Adipocyte (in vitro differentiated cells): ENCODE measurements around the gene TTC21B.
"Not testable (repeated sequence)": the region's sequence is repeated elsewhere in the genome, so short reads cannot be mapped to it uniquely, and the experiment has no call there.

ENCODE experiments used
- DNase-seq: peaks from one replicate; pipeline ENCODE4 v3.0.0-alpha.2; 2015; ENCODE audit warnings: low read depth
- H3K27me3 ChIP-seq: replicated peaks from 2 replicates; pipeline ENCODE4 v1.7.0; 2013; ENCODE audit warnings: mild to moderate bottlenecking, low read length, moderate library complexity; ENCODE audit not compliant: control insufficient read depth, insufficient read depth
- H3K36me3 ChIP-seq: 2 replicates; pipeline ENCODE4 v1.7.0; 2013; ENCODE audit warnings: low read length, mild to moderate bottlenecking, moderate library complexity; ENCODE audit not compliant: control insufficient read depth, insufficient read depth, severe bottlenecking
- H3K4me1 ChIP-seq: 2 replicates; pipeline ENCODE4 v1.7.0; 2013; ENCODE audit warnings: mild to moderate bottlenecking, low read length, moderate library complexity; ENCODE audit not compliant: control insufficient read depth, insufficient read depth
- H3K4me3 ChIP-seq: 2 replicates; pipeline ENCODE4 v1.7.0; 2013; ENCODE audit warnings: mild to moderate bottlenecking, low read length, moderate library complexity
- H3K9ac ChIP-seq: 2 replicates; pipeline ENCODE4 v1.7.0; 2013; ENCODE audit warnings: mild to moderate bottlenecking, low read length, moderate library complexity
- H3K9me3 ChIP-seq: 2 replicates; pipeline ENCODE4 v1.7.0; 2013; ENCODE audit warnings: mild to moderate bottlenecking, low read length, moderate library complexity; ENCODE audit not compliant: control insufficient read depth

Gene TTC21B

DNA sequence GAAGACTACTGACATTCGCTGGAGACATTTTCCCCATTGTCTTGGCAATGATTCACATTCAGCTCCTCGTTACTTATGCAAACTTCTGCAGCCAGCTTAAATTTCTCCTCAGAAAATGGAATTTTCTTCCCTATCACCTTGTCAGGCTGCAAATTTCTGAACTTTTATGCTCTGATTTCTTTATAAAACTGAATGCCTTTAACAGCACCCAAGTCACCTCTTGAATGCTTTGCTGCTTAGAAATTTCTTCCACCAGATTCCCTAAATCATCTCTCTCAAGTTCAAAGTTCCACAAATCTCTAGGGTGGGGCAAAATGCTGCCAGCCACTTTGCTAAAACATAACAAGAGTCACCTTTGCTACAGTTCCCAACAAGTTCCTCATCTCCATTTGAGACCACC is 92.5 kb downstream of the TTC21B start:
- not testable (repeated sequence) for H3K36me3 ChIP-seq, H3K9ac ChIP-seq, H3K27me3 ChIP-seq, H3K4me1 ChIP-seq, DNase-seq, H3K9me3 ChIP-seq, H3K4me3 ChIP-seq

DNA sequence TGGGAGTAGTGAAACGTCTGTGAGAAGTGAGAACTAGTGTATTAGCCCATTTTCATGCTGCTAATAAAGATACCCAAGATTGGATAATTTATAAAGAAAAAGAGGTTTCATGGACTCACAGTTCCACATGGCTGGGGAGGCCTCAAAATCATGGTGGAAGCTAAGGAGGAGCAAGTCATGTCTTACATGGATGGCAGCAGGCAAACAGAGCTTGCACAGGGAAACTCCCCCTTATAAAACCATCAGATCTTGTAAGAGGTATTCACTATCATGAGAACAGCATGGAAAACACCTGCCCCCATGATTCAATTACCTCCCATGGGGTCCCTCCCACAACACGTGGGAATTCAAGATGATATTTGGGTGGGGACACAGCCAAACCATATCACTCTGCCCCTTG is 93.9 kb downstream of the TTC21B start:
- H3K27me3 ChIP-seq, H3K9ac ChIP-seq, H3K9me3 ChIP-seq, DNase-seq, H3K36me3 ChIP-seq, H3K4me1 ChIP-seq, H3K4me3 ChIP-seq: not testable (repeated sequence)

DNA sequence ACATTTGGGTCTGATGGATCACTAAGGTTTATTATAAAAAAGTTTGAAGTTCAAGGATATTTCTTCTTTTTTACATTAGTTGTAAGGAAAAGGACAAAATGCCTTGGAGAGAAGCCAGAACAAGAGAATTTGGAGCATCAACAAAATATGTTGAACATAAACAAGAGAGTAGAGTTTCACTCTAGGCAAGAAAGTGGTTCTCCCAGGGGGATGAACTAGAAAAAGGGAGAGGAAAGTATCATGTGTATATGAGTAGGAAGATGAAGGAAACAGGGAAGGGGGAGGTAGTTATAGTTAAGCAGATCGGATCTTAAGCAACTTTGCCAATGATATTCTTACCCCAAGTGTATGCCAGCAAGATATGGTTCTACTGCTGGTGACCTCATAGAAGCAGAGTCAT is 95.7 kb downstream of the TTC21B start:
- Histone ChIP-seq H3K36me3 (peaks cover 4% of the 10 kb centered on the region), H3K9ac (no peak overlapping the region), H3K9me3 (peaks cover 6% of the 10 kb centered on the region), H3K4me1 (no peaks in the 10 kb centered on the region), H3K4me3 (no peak overlapping the region), H3K27me3 (no peaks in the 10 kb centered on the region)
- peak; percentile 84 for DNase-seq

DNA sequence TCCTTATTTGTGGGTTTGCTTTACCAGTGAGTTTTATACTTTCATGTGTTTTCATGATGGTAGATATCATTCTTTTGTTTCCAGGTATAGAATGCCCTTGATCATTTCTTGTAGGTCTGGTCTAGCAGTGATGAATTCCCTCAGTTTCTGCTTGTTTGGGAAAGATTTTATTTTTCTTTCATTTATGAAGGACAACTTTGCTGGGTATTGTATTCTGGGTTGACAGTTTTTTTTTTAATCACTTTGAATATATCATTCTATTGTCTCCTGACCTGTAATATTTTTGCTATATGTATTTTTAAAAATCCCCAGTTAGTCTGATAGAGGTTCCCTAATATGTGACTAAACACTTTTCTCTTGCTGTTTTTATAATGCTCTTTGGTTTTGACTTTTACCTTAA is 101.2 kb downstream of the TTC21B start:
- Histone ChIP-seq H3K36me3 (peaks cover 4% of the 10 kb centered on the region), H3K9me3 (peaks cover 25% of the 10 kb centered on the region), H3K4me1 (no peaks in the 10 kb centered on the region), H3K27me3 (no peaks in the 10 kb centered on the region), H3K9ac (no peak overlapping the region), H3K4me3 (no peak overlapping the region)
- DNase-seq = no peak

DNA sequence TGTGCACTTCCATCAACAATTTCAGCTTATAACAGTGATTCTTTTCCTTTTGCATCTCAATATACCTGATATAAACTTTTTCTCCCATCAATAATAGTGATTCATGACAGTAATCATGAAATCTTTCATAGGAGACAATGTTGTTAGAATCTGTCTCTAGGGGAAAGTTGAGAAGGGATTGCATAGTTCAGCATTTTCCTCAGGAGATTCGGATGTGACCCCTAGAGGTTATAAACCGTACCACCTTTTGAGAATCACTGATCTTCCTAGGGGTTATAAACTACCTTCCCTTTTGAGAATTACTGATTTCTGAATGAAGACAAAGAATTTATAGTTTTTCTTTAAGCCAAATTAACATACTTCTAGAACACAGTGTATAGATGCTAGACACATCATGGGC is 106.6 kb downstream of the TTC21B start:
- DNase-seq = no peak
- Histone ChIP-seq H3K27me3 (no peaks in the 10 kb centered on the region), H3K9me3 (peaks cover 10% of the 10 kb centered on the region), H3K36me3 (no peaks in the 10 kb centered on the region), H3K4me1 (peaks cover 6% of the 10 kb centered on the region), H3K9ac (no peak overlapping the region), H3K4me3 (no peak overlapping the region)

DNA sequence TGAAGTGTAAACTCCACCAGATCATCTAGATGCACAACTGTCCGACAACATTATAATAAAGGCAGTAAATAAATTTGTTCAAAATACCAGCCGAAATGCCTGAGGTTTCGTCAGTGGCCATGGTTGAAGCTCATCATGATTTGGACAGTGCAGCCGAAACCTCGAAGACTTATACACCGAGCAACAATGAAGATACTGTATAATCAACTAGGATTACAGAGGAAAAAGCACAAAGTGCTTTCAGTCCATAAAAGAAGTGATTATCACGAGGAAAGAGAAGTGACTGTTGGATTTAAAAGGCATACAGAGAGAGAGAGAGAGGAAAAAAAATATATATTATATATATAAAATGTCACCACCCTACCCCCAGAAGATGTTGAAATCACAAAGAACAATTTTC is 107.5 kb downstream of the TTC21B start:
- Histone ChIP-seq H3K9me3 (peaks cover 4% of the 10 kb centered on the region), H3K4me1 (peaks cover 6% of the 10 kb centered on the region), H3K36me3 (no peaks in the 10 kb centered on the region), H3K9ac (no peak overlapping the region), H3K27me3 (no peaks in the 10 kb centered on the region), H3K4me3 (no peak overlapping the region)
- no peak for DNase-seq

DNA sequence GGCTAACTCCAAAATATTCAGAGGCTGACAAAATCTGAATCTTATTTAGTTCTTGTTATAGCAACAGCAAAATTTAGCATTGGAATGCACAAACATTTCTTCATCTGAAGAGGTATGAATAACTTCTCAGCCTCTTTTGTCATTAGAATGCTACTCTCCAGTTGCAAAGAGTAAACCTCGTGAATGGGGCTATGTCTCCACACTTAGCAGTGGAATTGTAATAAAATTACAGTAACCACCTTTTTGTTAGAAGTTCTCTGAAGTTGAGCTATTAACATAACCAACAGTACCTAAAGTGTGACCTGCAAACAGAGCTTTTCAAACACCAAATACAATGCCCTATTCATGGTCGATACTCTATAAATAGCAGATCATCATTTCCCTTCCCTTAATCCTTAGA is 109.4 kb downstream of the TTC21B start:
- H3K4me3 ChIP-seq = no peak overlapping the region
- H3K36me3 ChIP-seq = no peaks in the 10 kb centered on the region
- H3K9ac ChIP-seq = no peak overlapping the region
- no peaks in the 10 kb centered on the region for H3K27me3 ChIP-seq
- H3K9me3 ChIP-seq = no peaks in the 10 kb centered on the region
- peaks cover 6% of the 10 kb centered on the region for H3K4me1 ChIP-seq
- no peak for DNase-seq

DNA sequence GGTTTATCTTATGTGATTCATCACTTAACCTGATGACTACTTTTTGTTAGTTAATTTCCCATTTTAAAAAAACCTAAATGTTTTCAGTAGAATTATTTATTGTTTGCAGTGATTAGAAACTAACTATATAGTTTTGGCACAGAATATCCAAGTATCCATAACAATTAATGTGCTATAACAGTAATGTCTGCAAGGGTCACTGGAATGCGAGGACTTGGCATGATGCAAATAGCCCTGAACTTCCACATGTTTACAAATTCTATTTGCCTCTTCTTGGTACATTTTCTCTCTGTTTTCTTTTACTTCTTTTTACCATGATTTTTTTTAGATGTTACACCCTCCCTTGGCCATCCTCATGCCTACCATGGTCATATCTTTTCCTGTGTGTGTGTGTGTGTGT is 110.2 kb downstream of the TTC21B start:
- H3K9me3 ChIP-seq = no peaks in the 10 kb centered on the region
- H3K9ac ChIP-seq = no peak overlapping the region
- no peaks in the 10 kb centered on the region for H3K27me3 ChIP-seq
- H3K4me1 ChIP-seq = peaks cover 6% of the 10 kb centered on the region
- no peak overlapping the region for H3K4me3 ChIP-seq
- no peak for DNase-seq
- H3K36me3 ChIP-seq = no peaks in the 10 kb centered on the region

DNA sequence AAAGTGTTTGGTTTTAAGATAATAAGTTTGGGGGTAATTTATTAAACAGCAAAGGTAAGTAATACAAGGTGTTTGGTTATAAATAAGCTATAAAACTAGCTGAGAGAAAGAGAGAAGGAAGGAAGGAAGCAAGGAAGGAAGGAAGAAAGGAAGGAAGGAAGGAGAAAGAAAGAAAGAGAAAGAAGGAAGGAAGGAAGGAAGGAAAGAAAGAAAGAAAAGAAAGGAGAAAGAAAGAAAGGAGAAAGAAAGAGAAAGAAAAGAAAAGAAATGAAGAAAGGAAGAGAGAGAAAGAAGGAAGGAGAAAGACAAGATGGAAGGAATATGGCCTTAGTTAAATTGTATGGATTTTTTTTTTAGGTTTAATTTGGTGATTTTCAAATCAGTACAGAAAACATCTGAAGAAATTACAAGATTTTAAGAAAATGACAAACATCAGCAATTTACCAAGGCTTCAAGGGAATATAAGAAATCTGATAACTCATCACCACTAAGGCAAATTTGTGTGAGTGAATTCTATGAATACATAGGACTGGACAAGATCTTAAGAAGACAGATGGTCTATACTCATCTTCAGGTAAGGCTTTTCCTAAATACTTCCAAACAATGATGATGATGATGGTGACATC is 113.1 kb downstream of the TTC21B start:
- H3K9me3 ChIP-seq = no peaks in the 10 kb centered on the region
- H3K27me3 ChIP-seq = no peaks in the 10 kb centered on the region
- H3K36me3 ChIP-seq = no peaks in the 10 kb centered on the region
- H3K4me1 ChIP-seq = peaks cover 14% of the 10 kb centered on the region
- H3K9ac ChIP-seq = no peak overlapping the region
- H3K4me3 ChIP-seq = no peak overlapping the region
- no peak for DNase-seq

DNA sequence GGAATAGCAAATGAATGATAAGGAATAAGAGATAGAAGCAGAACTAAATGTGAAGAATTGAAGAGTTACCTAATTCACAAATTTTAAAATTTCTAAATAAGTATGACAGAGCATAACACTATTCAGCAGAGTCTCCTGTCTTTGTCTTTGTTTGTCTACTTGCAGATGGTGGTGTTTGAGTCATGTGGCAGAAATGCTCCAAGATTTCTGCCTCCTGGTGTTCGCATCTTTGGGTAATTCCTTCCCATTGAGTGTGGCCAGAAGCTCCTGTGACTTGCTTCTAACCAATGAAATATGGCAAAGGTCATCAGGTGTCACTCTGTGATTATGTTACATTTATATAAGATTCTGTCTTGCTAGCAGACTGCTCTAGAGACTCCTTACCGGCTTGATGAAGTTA is 114.0 kb downstream of the TTC21B start:
- no peak overlapping the region for H3K9ac ChIP-seq
- H3K27me3 ChIP-seq = no peaks in the 10 kb centered on the region
- DNase-seq = peak; percentile 19
- peaks cover 14% of the 10 kb centered on the region for H3K4me1 ChIP-seq
- no peak overlapping the region for H3K4me3 ChIP-seq
- no peaks in the 10 kb centered on the region for H3K36me3 ChIP-seq
- H3K9me3 ChIP-seq = no peaks in the 10 kb centered on the region

DNA sequence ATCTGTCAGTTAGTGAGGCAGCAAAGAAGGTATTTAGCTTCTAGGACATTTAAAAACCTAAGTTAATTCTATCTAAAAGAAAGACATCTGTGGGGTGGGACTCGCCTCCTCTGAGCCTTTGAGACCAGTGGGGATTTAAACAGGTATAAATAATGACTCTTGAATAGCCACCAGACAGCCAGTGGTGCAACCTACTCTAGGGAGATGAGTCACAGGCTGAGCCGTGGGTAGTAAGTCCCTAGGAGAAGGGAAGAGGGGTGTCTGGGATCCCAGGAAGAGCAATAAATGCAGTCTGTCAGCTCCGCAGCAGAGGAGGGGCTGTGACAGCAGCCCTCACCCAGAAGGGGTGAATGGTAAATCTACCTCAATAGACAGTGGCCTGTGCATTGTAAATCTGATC is 116.5 kb downstream of the TTC21B start:
- Histone ChIP-seq H3K27me3 (no peaks in the 10 kb centered on the region), H3K36me3 (no peaks in the 10 kb centered on the region), H3K9me3 (no peaks in the 10 kb centered on the region), H3K4me1 (peaks cover 14% of the 10 kb centered on the region), H3K9ac (no peak overlapping the region), H3K4me3 (no peak overlapping the region)
- DNase-seq = peak; percentile 45

DNA sequence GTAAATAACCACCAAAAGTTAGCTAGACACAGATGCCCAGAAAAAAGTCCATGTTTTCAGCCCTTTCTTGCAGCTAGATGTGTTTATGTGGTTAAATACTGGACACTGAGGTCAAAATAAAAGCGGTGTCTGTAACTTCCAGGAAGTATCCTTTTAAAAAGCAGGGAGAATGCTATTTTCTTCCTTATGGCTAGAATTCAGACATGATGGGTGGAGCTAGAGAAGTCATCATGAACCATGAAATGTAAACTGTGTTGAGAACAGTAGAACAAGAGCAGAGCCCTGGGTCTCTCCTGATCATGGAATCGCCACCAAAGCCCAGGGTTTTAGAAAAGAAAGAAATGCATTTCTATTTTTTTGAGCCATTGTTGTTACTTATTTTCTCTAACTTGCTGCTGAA is 118.2 kb downstream of the TTC21B start:
- peaks cover 14% of the 10 kb centered on the region for H3K4me1 ChIP-seq
- no peaks in the 10 kb centered on the region for H3K9me3 ChIP-seq
- H3K27me3 ChIP-seq = no peaks in the 10 kb centered on the region
- no peak for DNase-seq
- H3K36me3 ChIP-seq = no peaks in the 10 kb centered on the region
- no peak overlapping the region for H3K9ac ChIP-seq
- no peak overlapping the region for H3K4me3 ChIP-seq
